ENCODE results near the gene FANCI. TPM values are rescaled to one million over a fixed set of nuclear protein-coding genes. Genes with fewer than 3 reads are reported as not detected.

FANCI gene
- total and polyA plus RNA-seq, 2 of the 4 experiments (the other 2 are of a cell fraction): 13.2 to 34.2 TPM

- Histone ChIP-seq H3K4me2 (ENCODE audit: low read depth, low read length) (no peak overlapping the region), H4K8ac (ENCODE audit: low read depth in 2 of 2, low read length in 2 of 2) (no peak overlapping the region), H3K27me3 (ENCODE audit: control insufficient read depth, insufficient read depth, low read length) (peaks cover 22% of the 10 kb centered on the region), H2BK15ac (ENCODE audit: low read depth, low read length) (no peak overlapping the region), H3K14ac (replicated peaks; ENCODE audit: low read depth, low read length) (no peak overlapping the region), H3K4me3 (ENCODE audit: insufficient read depth, low read depth, low read length) (no peak overlapping the region), H3K36me3 (ENCODE audit: control insufficient read depth, insufficient read depth, low read length) (peaks cover 2% of the 10 kb centered on the region; the same call in 1 of the 2 replicates), H2BK120ac (ENCODE audit: low read depth, low read length) (no peak overlapping the region), H4K91ac (ENCODE audit: insufficient read depth, low read depth, low read length) (no peak overlapping the region), H3K23ac (ENCODE audit: low read depth, low read length) (no peak overlapping the region), H3K18ac (ENCODE audit: low read depth, low read length) (no peak overlapping the region), H2AK5ac (ENCODE audit: low read depth, low read length) (no peak overlapping the region), H2BK5ac (ENCODE audit: low read depth, low read length, poor library complexity, severe bottlenecking) (no peak overlapping the region), H2AFZ (replicated peaks; ENCODE audit: low read length, poor library complexity) (no peak overlapping the region), H3K4me1 (ENCODE audit: control insufficient read depth, insufficient read depth, low read length) (peaks cover 2% of the 10 kb centered on the region; the same call in 1 of the 2 replicates), H2AK9ac (replicated peaks; ENCODE audit: low read depth, low read length, poor library complexity) (no peak overlapping the region), H3K4ac (ENCODE audit: low read depth, low read length) (no peak overlapping the region), H3K79me1 (ENCODE audit: low read depth in 1 of 2, low read length in 2 of 2) (peaks cover 6 to 7% of the 10 kb centered on the region in 2 experiments; a peak in 3 of 4 replicates), H3K9me3 (ENCODE audit: control insufficient read depth, insufficient read depth, low read length) (no peaks in the 10 kb centered on the region), H3K27ac (ENCODE audit: insufficient read depth, low read length) (no peak overlapping the region), H3K56ac (ENCODE audit: extremely low read depth, insufficient read depth, low read length) (no peak overlapping the region), H3K9me1 (ENCODE audit: insufficient read depth, low read length) (no peaks in the 10 kb centered on the region), H2BK20ac (ENCODE audit: low read depth, low read length) (no peak overlapping the region), H4K20me1 (ENCODE audit: insufficient read depth, low read length) (peaks cover 8% of the 10 kb centered on the region), H3K9ac (ENCODE audit: low read depth, low read length) (no peak overlapping the region), H4K5ac (ENCODE audit: low read depth, low read length) (no peak overlapping the region)
- POLR2A ChIA-PET (ENCODE audit: unreplicated experiment): no interaction called here
- CTCF ChIA-PET: no interaction called here
- TF ChIP-seq POLR2A (IDR thresholded peaks at IDR 0.05; ENCODE audit: low read depth, low read length) (no peak), ELK1 (IDR thresholded peaks at IDR 0.05; ENCODE audit: borderline replicate concordance, low read depth, low read length) (no peak), NFE2L2 (IDR thresholded peaks at IDR 0.05; ENCODE audit: low read depth, low read length) (no peak), CHD1 (IDR thresholded peaks at IDR 0.05; ENCODE audit: low read depth, low read length) (no peak), SMC3 (IDR thresholded peaks at IDR 0.05; ENCODE audit: low read depth, low read length) (no peak), CTCF (conservative IDR thresholded peaks at IDR 0.05; ENCODE audit: low read depth, low read length) (no peak), FOS (IDR thresholded peaks at IDR 0.05; ENCODE audit: low read depth, low read length) (no peak), MAZ (IDR thresholded peaks at IDR 0.05; ENCODE audit: borderline replicate concordance, low read depth, low read length) (no peak), CEBPB (IDR thresholded peaks at IDR 0.05; ENCODE audit: low read depth, low read length) (no peak), BHLHE40 (IDR thresholded peaks at IDR 0.05; ENCODE audit: low read depth, low read length) (no peak), RFX5 (IDR thresholded peaks at IDR 0.05; ENCODE audit: low read depth, low read length) (no peak)
- ATAC-seq (ENCODE audit: low read depth) (no peak), DNase-seq (no peak)
- dilution Hi-C loops (cut with HindIII; ENCODE audit: low sequenced_read_pairs, unreplicated experiment) (no loop called here), intact Hi-C loops (cut with micrococcal nuclease) (no loop called here), in situ Hi-C loops (cut with MboI; ENCODE audit: low sequenced_read_pairs) (no loop called here)
- no TSS peak for BruUV-seq (replicated peaks)
- 60% methylated on average over 4 of the region's 6 CpGs; no CpG with 5 or more reads in 1 of the 2 experiments for WGBS, 2 experiments (ENCODE audit: extremely low coverage in 2 of 2, insufficient read length in 1 of 2)
These were observed 94.3 kb downstream of the FANCI start for GRCh38 chr15:89338036-89338435.
